Stimulated activated naive CD4-positive, alpha-beta T cell treated with Interleukin-2 at 50 U/mL for 16 hours (primary cell): ENCODE data around the gene ABHD6.
A peak's percentile ranks its signal among the peaks of the same experiment; 100 is the strongest.
"Not testable (repeated sequence)": the region's sequence is repeated elsewhere in the genome, so short reads cannot be mapped to it uniquely, and the experiment has no call there.

Experiments
- DNase-seq: peaks from one replicate; lab custom pipeline; 2025; lab: John Stamatoyannopoulos, UW

ABHD6 gene

GRCh38 chr3:58323529-58324390 lies 86.2 kb downstream of the ABHD6 start:
- no peak for DNase-seq

- no peak for DNase-seq
Observed at GRCh38 chr3:58324391-58325390, 87.1 kb downstream of the ABHD6 start.

- DNase-seq, result no peak
Observed at GRCh38 chr3:58325525-58325992, 88.0 kb downstream of the ABHD6 start.

- no peak for DNase-seq
Observed at GRCh38 chr3:58326267-58326900, 88.8 kb downstream of the ABHD6 start.

GRCh38 chr3:58329150-58329921 lies 91.7 kb downstream of the ABHD6 start:
- DNase-seq, result no peak

DNA sequence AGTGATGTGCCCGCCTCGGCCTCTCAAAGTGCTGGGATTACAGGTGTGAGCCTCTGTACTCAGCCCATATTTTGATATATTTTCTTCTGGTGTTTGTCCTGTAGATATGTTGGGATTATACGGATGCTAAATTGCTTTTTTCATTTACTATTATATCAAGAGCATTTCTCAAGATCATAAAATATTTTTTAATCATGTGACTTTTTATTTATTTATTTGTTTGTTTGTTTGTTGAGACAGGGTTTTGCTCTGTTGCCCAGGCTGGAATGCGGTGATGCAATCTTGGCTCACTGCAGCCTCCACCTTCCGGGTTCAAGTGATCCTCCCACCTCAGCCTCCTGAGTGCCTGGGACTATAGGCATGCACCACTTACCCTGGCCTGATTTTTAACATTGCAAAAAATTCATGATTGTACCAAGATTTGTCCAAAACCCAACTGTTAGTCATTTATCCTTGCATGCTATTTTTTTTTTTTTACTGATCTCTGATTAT lies 92.4 kb downstream of the ABHD6 start:
- no peak for DNase-seq

DNA sequence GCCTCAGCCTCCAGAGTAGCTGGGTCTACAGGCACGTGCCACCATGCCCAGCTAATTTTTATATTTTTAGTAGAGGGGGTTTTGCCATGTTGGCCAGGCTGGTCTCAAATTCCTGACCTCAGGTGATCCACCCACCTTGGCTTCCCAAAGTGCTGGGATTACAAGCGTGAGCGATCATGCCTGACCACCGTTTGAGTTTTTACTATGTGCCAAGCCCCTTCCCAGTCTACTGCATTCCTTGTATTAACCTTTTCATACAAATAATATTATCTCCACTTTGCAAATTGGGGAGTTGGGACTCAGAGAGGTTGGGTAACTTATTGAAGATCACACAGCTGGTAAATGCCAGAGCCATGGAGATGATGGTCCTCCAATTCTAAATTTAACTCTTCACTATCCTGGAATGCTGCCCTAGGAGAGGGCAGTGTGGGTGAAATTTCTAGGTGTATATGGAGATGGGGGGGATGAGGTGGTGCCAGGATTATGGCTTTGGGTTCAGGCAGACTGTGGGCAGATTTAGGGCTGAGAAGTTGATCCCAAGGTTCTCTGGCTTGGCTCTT lies 94.1 kb downstream of the ABHD6 start:
- DNase-seq, result no peak

DNA sequence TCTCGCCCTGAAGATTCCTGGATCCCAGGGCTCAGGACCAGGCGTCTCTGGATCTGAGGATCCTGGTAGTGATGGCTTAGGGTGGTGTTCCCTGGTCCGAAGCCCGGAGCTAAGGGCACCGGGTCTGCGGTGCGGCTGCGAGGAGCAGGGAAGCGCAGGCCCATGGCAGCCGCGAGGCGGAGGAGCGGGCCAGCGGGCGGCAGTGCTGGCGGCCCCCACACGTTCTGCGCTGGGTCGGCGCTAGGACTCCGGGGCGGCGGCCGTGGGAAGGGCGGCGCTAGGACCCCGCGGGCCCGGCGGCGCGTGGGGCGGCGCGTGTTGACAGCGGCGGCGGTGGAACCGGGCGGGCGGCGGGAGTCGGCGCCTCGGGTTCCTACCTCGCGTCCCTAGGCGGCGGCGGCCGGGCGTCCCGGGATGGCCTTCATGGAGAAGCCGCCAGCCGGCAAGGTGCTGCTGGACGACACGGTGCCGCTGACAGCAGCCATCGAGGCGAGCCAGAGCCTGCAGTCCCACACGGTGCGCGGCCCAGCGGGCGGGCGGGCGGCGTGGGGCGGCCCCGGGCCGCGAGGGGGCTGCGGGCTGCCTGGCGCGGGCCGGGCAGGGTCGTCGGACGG lies 95.1 kb downstream of the ABHD6 start, which contains the start of gene PXK:
Gene PXK (plus strand): TSS at position 318 of the 614 bp plus-strand sequence. CDS start 97 bp downstream, at position 415.
- peak; percentile 76 for DNase-seq

DNA sequence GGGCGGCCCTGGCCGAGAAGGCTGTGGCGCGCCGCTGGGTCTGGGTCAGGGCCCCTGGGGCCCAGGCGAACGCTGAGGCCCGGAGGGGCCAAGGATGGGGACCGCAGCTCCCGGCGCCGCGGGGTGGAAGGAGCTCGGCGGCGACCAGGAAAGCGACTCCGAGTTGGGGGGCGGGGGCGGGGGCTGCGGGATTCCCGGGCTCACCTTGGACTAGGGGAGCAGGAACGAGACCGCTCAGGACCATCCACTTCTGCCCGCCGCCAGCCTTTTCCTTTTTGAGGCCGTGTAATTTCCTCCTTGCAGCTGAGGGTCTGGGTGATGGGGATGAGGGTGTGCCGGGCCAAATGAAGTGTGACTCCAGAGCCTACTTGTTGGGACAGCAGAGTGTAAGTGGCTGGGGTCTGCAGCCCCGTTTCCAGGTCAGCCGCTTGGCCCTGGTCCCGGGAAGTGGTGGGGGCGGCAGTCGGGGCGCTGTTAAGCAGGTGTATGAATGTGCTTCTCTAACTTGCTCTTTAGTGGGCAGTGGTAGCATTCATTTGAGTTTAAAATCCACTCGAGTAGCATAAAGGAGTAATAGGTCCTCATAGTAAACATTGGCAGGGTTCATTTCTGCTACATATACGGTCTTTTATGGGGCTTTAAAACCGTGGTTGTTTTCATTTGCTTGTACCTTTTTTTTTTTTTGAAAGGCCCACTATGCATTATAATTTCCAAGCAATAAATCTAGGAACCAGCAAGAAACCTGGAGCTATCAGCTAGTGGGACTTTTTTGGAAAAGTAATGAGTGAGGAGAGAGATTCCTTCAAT lies 95.8 kb downstream of the ABHD6 start:
- peak; percentile 15 for DNase-seq

- no peak for DNase-seq
Observed at GRCh38 chr3:58334013-58334321, 96.4 kb downstream of the ABHD6 start.

DNA sequence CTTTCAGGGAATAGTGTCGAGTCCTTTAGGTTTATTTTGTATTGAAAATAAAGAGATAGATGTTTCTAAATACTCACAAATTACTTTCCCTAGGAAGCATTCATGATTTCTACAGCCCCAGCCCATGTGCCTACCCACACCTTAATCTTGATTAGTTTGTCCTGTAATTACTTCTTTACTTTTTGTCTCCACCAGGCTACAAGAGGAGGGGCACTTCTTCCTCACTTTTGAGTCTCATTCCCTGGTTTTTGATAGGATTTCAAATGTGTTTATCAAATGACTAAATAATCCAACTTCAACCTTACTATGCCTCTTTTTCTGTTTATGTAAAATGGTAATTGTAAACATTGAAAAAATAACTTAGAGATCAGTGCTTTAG lies 96.9 kb downstream of the ABHD6 start:
- no peak for DNase-seq

- DNase-seq, result no peak
Observed at GRCh38 chr3:58335652-58335947, 98.0 kb downstream of the ABHD6 start.

GRCh38 chr3:58336135-58336882 lies 98.7 kb downstream of the ABHD6 start:
- DNase-seq, result no peak

GRCh38 chr3:58337190-58337589 lies 99.6 kb downstream of the ABHD6 start:
- no peak for DNase-seq

- DNase-seq, result not testable (repeated sequence)
Observed at GRCh38 chr3:58339146-58339545, 101.6 kb downstream of the ABHD6 start.

DNA sequence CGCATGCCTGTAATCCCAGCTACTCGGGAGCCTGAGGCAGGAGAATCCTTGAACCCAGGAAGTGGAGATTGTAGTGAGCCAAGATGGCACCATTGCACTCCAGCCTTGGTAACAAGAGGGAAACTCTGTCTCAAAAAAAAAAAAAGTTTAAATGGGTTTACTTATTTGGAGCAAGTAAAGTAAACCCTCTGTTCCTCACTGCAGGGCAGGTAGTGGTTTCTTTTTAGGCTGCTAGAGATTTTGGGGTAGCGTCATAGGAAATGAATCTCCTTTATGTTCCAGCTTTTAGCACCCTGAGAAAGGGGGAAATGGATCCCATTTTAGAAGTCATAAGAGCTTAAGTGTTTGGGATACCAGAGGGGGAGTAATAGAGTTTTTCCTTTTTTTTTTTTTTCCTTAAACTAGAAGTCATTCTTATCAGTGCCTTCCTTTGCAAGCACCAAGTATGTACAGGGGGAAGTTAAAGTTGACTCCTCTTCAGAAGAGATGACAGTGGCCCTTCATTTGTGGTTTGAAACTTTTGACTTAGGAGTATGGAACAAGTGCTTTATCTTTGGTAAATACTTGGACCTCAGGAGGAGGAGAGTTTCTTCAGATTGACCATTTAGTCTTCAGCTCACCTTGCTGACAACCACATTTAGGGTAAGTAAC lies 103.1 kb downstream of the ABHD6 start:
- no peak for DNase-seq

GRCh38 chr3:58341376-58341775 lies 103.8 kb downstream of the ABHD6 start:
- no peak for DNase-seq

DNA sequence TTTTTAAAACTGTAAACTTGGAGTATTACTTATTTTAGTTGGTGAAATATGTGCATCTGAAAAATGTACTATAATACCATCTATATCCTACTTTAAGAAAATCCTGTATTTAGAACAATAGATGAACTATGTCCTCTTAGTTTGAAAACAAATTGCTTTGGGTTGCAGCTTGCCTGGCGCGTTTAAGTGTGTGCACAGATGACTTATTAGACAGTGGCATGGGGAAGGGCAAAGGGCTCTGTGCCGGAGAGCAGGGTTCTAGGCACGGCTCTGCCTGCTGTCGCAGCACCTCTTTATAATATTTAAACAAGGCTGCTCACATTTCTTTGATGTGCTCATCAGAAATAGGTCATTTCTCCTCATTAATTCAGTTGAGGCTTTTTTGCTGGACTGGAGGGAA lies 105.1 kb downstream of the ABHD6 start:
- DNase-seq, result no peak
